Subcutaneous adipose tissue (tissue), 4 donors: ENCODE data around the gene NAA10. TPM values are rescaled to one million over a fixed set of nuclear protein-coding genes. Genes with fewer than 3 reads are reported as not detected.

Experiments used
- total RNA-seq, 4 donors: library from RNA; depleted of rRNA; stranded (reverse); fragments of >200 nt; gene quantifications; one replicate each; pipeline ENCODE4 v1.1.0, GENCODE V29; 2016
- TF ChIP-seq, protein P1 (sequence below): fragments of 450-650 bp; IDR thresholded peaks from one replicate; pipeline ENCODE4 v1.5.1; 2016; ENCODE audit warnings: low read depth, mild to moderate bottlenecking, control low read depth, antibody characterized with exemption, moderate library complexity

NAA10 gene
- total RNA-seq, 4 donors from 2014 or later: 69.4 to 87.8 (median 76.5) TPM

DNA sequence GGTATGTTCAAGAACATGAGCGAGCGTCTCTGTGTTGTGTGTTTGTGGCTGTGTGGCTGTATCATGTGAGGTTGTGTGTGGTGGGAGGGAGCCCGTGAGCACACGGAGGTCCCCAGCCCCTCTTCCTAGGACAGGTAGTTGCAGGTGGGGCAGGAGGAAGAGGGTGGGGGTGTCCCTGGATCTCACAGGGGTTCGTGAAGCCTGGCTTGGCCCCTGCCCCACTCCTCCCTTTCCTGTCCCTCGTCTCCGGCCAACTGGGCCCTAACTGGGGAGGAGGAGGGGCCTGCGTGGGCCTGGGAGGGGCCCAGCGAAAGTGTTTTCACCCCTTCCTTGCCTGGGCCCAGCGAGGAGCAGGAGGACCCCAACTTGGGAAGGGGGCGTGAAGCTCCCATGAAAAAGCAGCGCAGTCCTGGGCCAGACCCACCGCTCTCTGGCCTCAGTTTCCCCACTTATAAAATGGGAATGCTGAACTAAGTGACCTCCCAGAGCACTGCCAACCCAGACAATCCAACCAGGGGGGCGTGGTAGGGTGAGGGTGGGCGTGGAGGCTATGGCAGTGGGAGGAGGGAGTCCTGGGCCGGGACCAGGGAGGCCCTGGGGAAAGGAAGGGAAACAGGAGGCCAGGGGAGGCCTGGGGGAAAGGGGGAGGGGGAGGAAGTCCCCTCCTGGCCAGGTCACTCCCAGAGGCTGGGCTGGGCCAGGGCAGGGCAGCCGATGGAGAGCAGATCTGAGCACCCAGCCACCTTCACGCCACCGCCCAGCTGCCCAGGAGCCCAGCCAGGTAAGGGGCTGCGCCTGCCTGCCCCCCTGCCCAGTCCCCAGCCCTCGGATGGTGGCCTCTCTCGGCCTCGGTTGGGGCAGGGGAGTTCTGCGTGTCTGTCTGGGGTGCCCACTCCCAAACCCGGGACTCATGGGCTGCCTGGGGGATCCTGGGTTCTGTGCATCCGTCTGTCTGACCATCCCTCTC lies 30.6 kb downstream of the NAA10 start, which contains the start of gene AVPR2:
AVPR2 (plus strand) TSS at position 683 of the 967 bp plus-strand sequence. CDS start 473 bp downstream, outside the sequence.
- TF ChIP-seq, protein P1, sequence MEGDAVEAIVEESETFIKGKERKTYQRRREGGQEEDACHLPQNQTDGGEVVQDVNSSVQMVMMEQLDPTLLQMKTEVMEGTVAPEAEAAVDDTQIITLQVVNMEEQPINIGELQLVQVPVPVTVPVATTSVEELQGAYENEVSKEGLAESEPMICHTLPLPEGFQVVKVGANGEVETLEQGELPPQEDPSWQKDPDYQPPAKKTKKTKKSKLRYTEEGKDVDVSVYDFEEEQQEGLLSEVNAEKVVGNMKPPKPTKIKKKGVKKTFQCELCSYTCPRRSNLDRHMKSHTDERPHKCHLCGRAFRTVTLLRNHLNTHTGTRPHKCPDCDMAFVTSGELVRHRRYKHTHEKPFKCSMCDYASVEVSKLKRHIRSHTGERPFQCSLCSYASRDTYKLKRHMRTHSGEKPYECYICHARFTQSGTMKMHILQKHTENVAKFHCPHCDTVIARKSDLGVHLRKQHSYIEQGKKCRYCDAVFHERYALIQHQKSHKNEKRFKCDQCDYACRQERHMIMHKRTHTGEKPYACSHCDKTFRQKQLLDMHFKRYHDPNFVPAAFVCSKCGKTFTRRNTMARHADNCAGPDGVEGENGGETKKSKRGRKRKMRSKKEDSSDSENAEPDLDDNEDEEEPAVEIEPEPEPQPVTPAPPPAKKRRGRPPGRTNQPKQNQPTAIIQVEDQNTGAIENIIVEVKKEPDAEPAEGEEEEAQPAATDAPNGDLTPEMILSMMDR: no peak

DNA sequence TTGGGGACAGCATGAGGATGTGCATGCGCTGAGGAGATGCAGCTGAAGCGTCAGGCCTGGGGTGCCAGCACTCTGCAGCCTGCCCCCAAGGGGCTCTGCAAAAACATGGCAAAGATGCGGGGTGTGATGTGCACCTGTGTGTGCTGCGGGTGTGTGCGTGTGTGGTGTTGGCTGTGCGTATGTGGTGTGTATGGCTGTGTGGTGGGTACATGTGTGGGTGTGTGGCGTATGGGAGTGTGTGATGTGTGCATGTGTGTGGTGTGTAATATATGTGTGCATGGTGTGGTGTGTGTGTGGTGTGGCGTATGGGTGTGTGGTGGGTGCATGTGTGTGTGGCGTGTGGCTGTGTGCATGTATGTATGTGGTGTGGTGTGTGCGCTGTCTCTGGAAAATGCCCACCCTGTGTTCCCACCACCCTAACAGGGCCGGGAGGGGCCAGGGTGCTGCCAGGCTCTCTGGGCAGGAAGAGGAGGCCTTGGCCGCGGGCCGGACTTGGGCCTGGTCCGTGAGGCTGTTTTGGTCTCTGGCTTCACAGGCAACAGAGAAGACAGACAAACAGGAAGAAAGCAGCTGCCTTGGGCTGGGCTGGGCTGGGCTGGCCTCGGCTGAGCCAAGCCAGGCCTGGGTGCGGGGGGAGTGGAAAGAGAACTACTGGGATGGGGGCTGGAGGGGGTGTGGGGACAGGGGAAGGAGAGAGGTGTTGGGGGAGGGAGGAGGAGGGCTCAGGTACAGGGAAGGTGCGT lies 31.4 kb downstream of the NAA10 start:
- TF ChIP-seq, protein P1: no peak

DNA sequence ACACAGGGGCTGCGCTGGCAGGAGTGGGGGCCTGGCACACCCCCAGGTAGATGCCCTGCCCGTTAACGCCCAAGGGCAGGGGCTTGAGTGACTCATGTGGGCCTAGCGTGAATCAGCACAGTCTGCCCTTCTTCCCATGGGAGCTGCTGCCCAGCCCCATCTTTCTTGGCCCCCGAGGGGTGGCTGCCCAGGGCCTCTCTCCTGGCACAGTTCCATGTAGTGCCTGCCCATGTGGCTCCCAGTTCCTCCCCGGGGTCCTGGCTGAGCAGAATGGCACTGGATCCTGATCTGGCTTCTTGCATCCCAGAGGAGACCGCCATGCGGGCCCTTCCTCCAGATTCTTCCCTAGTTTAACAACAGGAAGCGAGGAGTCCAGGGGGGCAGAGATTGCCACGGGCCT lies 32.5 kb downstream of the NAA10 start:
- TF ChIP-seq, protein P1: no peak

DNA sequence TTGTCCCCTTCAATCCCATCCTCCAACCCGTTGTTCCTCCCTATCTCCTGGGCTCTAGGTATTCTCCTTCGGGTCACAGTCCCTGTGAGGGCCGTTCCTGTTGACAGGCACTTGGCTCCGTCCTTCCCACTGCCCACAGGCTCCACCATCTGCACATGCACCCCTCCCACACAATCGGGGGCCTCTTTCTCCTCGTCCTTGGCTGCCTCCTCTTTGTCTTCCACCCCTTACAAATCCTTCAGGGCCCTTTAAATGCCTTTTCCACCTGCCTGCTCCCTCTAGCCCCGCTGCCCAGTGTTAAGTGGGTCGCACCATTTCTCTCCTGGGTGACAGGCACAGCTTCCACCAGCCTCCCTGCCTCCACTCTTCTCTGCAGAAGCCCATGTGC lies 33.1 kb downstream of the NAA10 start:
- TF ChIP-seq, protein P1: no peak

DNA sequence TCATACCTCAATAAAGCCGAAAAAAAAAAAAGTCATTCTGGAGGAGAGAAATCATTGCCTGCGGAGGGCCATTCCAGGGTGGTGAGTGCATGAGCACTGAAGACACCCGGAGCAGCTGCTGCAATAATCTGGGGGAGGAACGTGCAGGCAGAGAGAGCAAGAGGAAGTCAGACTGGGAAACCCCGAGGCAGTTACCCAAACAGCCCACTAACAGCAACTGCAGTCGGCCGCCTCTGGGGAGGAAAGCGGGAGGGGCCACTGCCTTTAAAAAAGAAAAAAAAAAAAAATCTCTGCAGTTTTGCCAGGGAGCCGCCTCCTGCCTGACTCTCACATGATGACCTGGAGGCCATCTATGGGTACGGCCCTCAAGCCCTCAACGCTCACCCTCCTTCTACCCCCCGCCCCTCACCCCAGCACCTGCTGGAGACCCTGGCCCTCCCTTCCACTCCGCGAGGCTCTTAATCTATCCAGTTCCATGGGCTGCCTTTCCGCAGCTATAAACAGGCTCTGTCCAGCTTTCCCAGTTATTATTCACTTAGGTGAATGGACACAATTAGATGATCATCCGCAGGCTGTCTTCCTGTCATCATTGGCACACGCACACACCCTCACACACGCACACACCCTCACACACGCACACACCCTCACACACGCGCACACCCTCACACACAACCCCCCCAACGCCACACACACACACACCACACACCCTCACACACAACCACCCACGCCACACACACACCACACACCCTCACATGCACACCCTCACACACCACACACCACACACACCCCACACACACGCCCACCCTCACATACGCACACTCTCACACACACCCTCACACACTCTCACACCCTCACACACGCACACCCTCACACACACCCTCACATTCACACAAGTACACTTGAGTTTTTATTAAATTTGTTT lies 33.7 kb downstream of the NAA10 start:
- TF ChIP-seq, protein P1: no peak

DNA sequence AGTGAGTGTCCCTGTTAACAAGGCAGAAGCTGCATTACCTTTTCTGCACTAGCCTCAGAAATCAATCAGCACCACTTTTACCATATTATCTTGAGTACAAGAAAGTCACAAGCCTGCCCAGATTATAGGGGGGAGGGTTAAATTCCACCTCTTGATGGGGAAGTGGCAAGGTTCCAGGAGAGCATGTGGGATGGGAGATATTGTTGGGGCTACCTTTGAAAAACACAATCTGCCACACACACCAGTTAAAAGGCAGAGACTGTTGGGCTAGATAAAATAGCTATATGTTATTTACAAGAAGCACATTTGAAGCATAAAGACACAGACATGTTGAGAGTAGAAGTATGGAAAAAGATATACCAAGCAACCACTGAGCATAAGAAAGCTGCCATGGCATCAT lies 36.9 kb downstream of the NAA10 start:
- TF ChIP-seq, protein P1: no peak
